Measurements from ENCODE around the gene RALGPS2. TPM values are rescaled to one million over a fixed set of nuclear protein-coding genes. Genes with fewer than 3 reads are reported as not detected.

RALGPS2 gene
- total RNA-seq, 5 donors from 2014 or later (not counting 1 experiment from before 2014, with no cell fraction given): 11.2 to 17.5 (median 12.4) TPM

GRCh38 chr1:178970184-178970583 lies 245.1 kb downstream of the RALGPS2 start:
- POLR2A ChIA-PET: no interaction called here
- Histone ChIP-seq H3K36me3 (ENCODE audit: control insufficient read depth in 2 of 2, extremely low read depth in 1 of 2, insufficient read depth in 1 of 2, low read length in 1 of 2) (no peaks in the 10 kb centered on the region), H3K27me3 (replicated peaks in 1 of 2; ENCODE audit: control insufficient read depth in 2 of 2, extremely low read depth in 1 of 2, insufficient read depth in 2 of 2, low read length in 1 of 2) (peaks cover 0 to 6% of the 10 kb centered on the region in 2 experiments), H3K27ac (ENCODE audit: low read length) (no peak overlapping the region), H3K4me1 (ENCODE audit: control insufficient read depth in 1 of 2, extremely low read depth in 1 of 2, insufficient read depth in 2 of 2, low read length in 2 of 2) (peaks cover 0 to 9% of the 10 kb centered on the region in 2 experiments), H3K4me3 (ENCODE audit: control insufficient read depth in 1 of 2, extremely low read depth in 1 of 2, low read length in 1 of 2) (no peak overlapping the region), H3K9me3 (no peaks in the 10 kb centered on the region)
- Mint-ChIP-seq H3K36me3 (no peaks in the 10 kb centered on the region), H3K4me1 (peaks cover 2 to 10% (median 6%) of the 10 kb centered on the region in 3 donors), H3K9me3 (peaks cover 0 to 7% (median 0%) of the 10 kb centered on the region in 3 donors), H3K27me3 (peaks cover 13 to 15% of the 10 kb centered on the region in 2 donors), H3K27ac (no peak overlapping the region), H3K4me3 (no peak overlapping the region)
- CTCF ChIA-PET: interaction anchor here in 1 of 2 donors (0.7 kb wide), 1 partner anchor 52 kb away, joined by 3 read pairs; no protein-coding TSS in a partner anchor
- DNase-seq (no peak), ATAC-seq (replicated peaks in 1 of 4) (no peak)
- WGBS (ENCODE audit: insufficient coverage): 90% methylated on average over 3 of the region's 5 CpGs

Other genes starting within 250 kb of the RALGPS2 start
- gene CLEC20A, start 228.3 kb upstream of the RALGPS2 start, total RNA-seq: not detected
- gene TEX35, start 212.1 kb upstream of the RALGPS2 start, total RNA-seq: not detected
- gene ANGPTL1, start 145.8 kb downstream of the RALGPS2 start, total RNA-seq: under 1 TPM in 2 of 5 donors, not detected in 3; 0.09 to 0.22 TPM

Measured in T-cell (primary cell).